Measurements from ENCODE around the gene RRAGD. TPM values are rescaled to one million over a fixed set of nuclear protein-coding genes. Genes with fewer than 3 reads are reported as not detected.

RRAGD gene
- total and polyA plus RNA-seq, 2 of the 8 experiments (the other 6 are each of a cell fraction or from before 2014, with no cell fraction given): 7.2 to 30.8 TPM

GRCh38 chr6:89404512-89404911 lies 7.6 kb downstream of the RRAGD start:
- Histone ChIP-seq H4K8ac (ENCODE audit: extremely low read depth, insufficient read depth, low read length) (no peak overlapping the region), H3K4ac (replicated peaks; ENCODE audit: insufficient read length, low read depth, low read length) (no peak overlapping the region), H2BK5ac (ENCODE audit: low read depth, low read length) (no peak overlapping the region), H2AFZ (ENCODE audit: low read length) (no peak overlapping the region), H3K27me3 (replicated peaks in 1 of 4; ENCODE audit: control insufficient read depth in 3 of 4, extremely low read depth in 1 of 4, insufficient read depth in 3 of 4, low read length in 3 of 4) (no peaks in the 10 kb centered on the region), H4K20me1 (replicated peaks in 1 of 2; ENCODE audit: control insufficient read depth in 1 of 2, insufficient read depth in 2 of 2, low read length in 2 of 2) (no peaks in the 10 kb centered on the region), H3K4me3 (ENCODE audit: extremely low read depth in 1 of 4, insufficient read depth in 2 of 4, low read depth in 3 of 4, low read length in 4 of 4) (no peak overlapping the region), H3K9me3 (ENCODE audit: insufficient read depth in 2 of 2, low read depth in 1 of 2, low read length in 1 of 2) (no peaks in the 10 kb centered on the region), H3K18ac (ENCODE audit: extremely low read depth, low read length) (no peak overlapping the region), H2BK15ac (ENCODE audit: low read length) (no peak overlapping the region), H3K79me1 (ENCODE audit: low read depth, low read length) (0 out of 2 replicates have a peak, but pooled peaks cover 2% of the 10 kb centered on the region), H2AK5ac (ENCODE audit: low read depth, low read length) (peak overlapping the region; percentile 32; the same call in 1 of the 2 replicates), H3K23me2 (ENCODE audit: low read depth, low read length) (peaks cover 2% of the 10 kb centered on the region), H3K9ac (replicated peaks in 1 of 4; ENCODE audit: extremely low read depth in 1 of 4, low read depth in 3 of 4, low read length in 3 of 4) (no peak overlapping the region), H2BK120ac (replicated peaks; ENCODE audit: low read depth, low read length) (no peak overlapping the region), H4K5ac (ENCODE audit: insufficient read length, low read depth, low read length) (no peak overlapping the region), H3K79me2 (ENCODE audit: control insufficient read depth in 1 of 2, insufficient read depth in 2 of 2, low read length in 2 of 2) (peaks cover 0 to 59% of the 10 kb centered on the region in 2 experiments; a peak in 2 of 4 replicates), H3K4me2 (ENCODE audit: insufficient read depth in 1 of 2, low read depth in 2 of 2, low read length in 2 of 2) (no peak overlapping the region), H3K23ac (ENCODE audit: insufficient read length) (no peak overlapping the region), H4K91ac (replicated peaks; ENCODE audit: insufficient read length, low read length) (no peak overlapping the region), H3K14ac (ENCODE audit: insufficient read length) (no peak overlapping the region), H3K27ac (ENCODE audit: low read depth, low read length) (no peak overlapping the region), H3K56ac (replicated peaks; ENCODE audit: insufficient read length, low read depth, low read length) (no peak overlapping the region), H3K36me3 (ENCODE audit: control insufficient read depth in 2 of 4, insufficient read depth in 4 of 4, low read length in 3 of 4) (no peaks in the 10 kb centered on the region), H2BK12ac (ENCODE audit: low read depth, low read length) (no peak overlapping the region), H2BK20ac (ENCODE audit: low read length) (no peak overlapping the region), H3K4me1 (replicated peaks in 1 of 4; ENCODE audit: control insufficient read depth in 3 of 4, insufficient read depth in 4 of 4, low read length in 3 of 4) (peaks cover 7 to 14% (median 13%) of the 10 kb centered on the region in 4 experiments)
- POLR2A ChIA-PET (ENCODE audit: partially characterized antibody): no interaction called here
- DNase-seq (ENCODE audit: low read depth in 1 of 2, low spot score in 2 of 2): no peak
- CTCF ChIA-PET (ENCODE audit: partially characterized antibody): interaction anchor here (1.8 to 2.6 kb wide), 3 partner anchors 10 to 180 kb away, joined by 4 to 10 read pairs (median 6); no protein-coding TSS in a partner anchor
- 91% methylated on average over 3 of the region's 3 CpGs; no CpG with 5 or more reads in 1 of the 2 experiments for WGBS, 2 experiments (ENCODE audit: extremely low coverage in 1 of 2, insufficient coverage in 1 of 2, insufficient read length in 1 of 2, insufficient replicate concordance in 2 of 2, low coverage in 1 of 2, low lambda C conversion rate in 2 of 2, missing lambda C conversion rate in 1 of 2)
- no peak for TF ChIP-seq PHF8 (conservative IDR thresholded peaks at IDR 0.05; ENCODE audit: low read depth, low read length)
- no peak for TF ChIP-seq RNF2 (IDR thresholded peaks at IDR 0.05; ENCODE audit: borderline replicate concordance, low read depth, low read length, missing control alignments, poor library complexity, severe bottlenecking)
- TF ChIP-seq SRF (IDR thresholded peaks at IDR 0.05; ENCODE audit: low read depth, low read length): no peak
- no peak for TF ChIP-seq SAP30 (IDR thresholded peaks at IDR 0.05; ENCODE audit: insufficient read depth, insufficient replicate concordance, low read length)
- no peak for TF ChIP-seq JUND (IDR thresholded peaks at IDR 0.05; ENCODE audit: low read length)
- no peak for TF ChIP-seq CBX8 (IDR thresholded peaks at IDR 0.05; ENCODE audit: borderline replicate concordance, low read depth, low read length)
- no peak for FAIRE-seq
